Measurements from ENCODE around the gene CADM1. TPM values are rescaled to one million over a fixed set of nuclear protein-coding genes. Genes with fewer than 3 reads are reported as not detected.
A peak's percentile ranks its signal among the peaks of the same experiment; 100 is the strongest.

Gene CADM1
- total RNA-seq, 1 experiment from 2014 or later: 534 TPM

DNA sequence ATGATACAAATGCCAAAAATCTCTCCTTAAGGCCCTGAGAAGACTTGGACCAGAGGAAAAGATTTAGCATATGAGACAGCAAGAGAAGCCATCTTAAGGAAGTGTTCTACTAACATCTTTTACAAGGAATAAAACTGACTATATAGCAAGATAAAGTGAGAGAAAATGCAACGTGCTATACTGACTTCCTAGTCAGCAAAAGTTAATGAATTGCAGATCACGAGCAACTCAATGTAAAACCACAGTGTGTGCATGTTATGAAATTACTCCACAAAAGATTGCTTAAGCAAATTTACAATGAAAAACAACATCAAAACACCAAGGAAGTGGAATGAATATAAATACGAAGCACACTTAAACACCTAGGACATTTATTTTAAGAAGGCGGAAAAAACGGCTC is 187.5 kb downstream of the CADM1 start:
- ChIA-PET POLR2A (no interaction called here), CTCF (no interaction called here)
- Mint-ChIP-seq H3K4me3 (ENCODE audit: unreplicated experiment) (no peak overlapping the region), H3K36me3 (ENCODE audit: insufficient read depth, unreplicated experiment) (peaks cover 18% of the 10 kb centered on the region), H3K4me1 (ENCODE audit: low read depth, unreplicated experiment) (peaks cover 26% of the 10 kb centered on the region), H3K27me3 (ENCODE audit: insufficient read depth, unreplicated experiment) (no peaks in the 10 kb centered on the region), H3K27ac (ENCODE audit: unreplicated experiment) (no peak overlapping the region), H3K9me3 (ENCODE audit: unreplicated experiment) (no peaks in the 10 kb centered on the region)
- BruUV-seq (replicated peaks): no TSS peak
- H3K4me3 ChIP-seq (ENCODE audit: low read depth, low read length): no peak overlapping the region
- H3K4me1 ChIP-seq: peaks cover 4% of the 10 kb centered on the region
- H3K36me3 ChIP-seq (ENCODE audit: control insufficient read depth, insufficient read depth, low read length): no peaks in the 10 kb centered on the region; the same call in 1 of the 2 replicates
- H3K9me3 ChIP-seq: no peaks in the 10 kb centered on the region
- TF ChIP-seq CTCF (IDR thresholded peaks at IDR 0.05; ENCODE audit: insufficient read depth in 1 of 2, low read depth in 1 of 2, low read length in 1 of 2, severe bottlenecking in 1 of 2, unreplicated experiment in 1 of 2): no peak
- DNase-seq: no peak
- H3K27me3 ChIP-seq (replicated peaks; ENCODE audit: control insufficient read depth, insufficient read depth, low read length): no peaks in the 10 kb centered on the region
- intact Hi-C loops (cut with micrococcal nuclease; ENCODE audit: unreplicated experiment): no loop called here

DNA sequence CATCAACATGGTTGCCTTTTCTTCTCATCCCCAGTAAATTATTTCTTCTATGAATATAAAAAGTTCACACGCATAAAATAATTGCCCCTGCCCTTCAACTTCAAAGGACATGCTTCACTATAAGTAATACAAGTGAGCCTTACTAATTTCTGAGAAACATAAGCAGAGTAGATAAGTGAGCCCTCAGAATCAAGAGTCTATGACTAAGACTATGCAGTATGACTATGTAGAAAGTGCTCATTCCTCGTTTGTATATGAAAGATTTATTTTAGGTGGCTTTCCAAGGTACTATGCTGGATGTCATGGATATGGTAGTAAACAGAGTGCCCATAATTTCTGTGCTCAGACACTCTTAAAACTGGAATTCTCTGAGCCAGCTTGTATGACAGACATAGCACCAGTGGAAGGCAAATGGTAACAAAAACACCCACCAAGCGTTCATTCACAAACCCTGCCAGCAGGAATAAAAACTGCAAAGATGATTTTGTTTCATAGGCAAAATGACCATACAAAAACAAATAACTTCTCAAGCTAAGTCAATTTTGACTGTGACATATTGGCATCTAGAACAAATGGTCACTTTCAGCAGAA is 189.8 kb downstream of the CADM1 start:
- no peak overlapping the region for H3K4me3 ChIP-seq (ENCODE audit: low read depth, low read length)
- peaks cover 12% of the 10 kb centered on the region for H3K36me3 Mint-ChIP-seq (ENCODE audit: insufficient read depth, unreplicated experiment)
- no peak for TF ChIP-seq CTCF (IDR thresholded peaks at IDR 0.05; ENCODE audit: insufficient read depth in 1 of 2, low read depth in 1 of 2, low read length in 1 of 2, severe bottlenecking in 1 of 2, unreplicated experiment in 1 of 2)
- H3K36me3 ChIP-seq (ENCODE audit: control insufficient read depth, insufficient read depth, low read length): no peaks in the 10 kb centered on the region; the same call in 1 of the 2 replicates
- peaks cover 35% of the 10 kb centered on the region for H3K4me1 Mint-ChIP-seq (ENCODE audit: low read depth, unreplicated experiment)
- ChIA-PET CTCF (interaction anchor here (1.5 kb wide), 1 partner anchor 540 kb away, joined by 3 read pairs; no protein-coding TSS in a partner anchor), POLR2A (no interaction called here)
- no peaks in the 10 kb centered on the region for H3K27me3 ChIP-seq (replicated peaks; ENCODE audit: control insufficient read depth, insufficient read depth, low read length)
- intact Hi-C loops (cut with micrococcal nuclease; ENCODE audit: unreplicated experiment): no loop called here
- H3K9me3 Mint-ChIP-seq (ENCODE audit: unreplicated experiment): no peaks in the 10 kb centered on the region
- no peak overlapping the region for H3K4me3 Mint-ChIP-seq (ENCODE audit: unreplicated experiment)
- no peaks in the 10 kb centered on the region for H3K9me3 ChIP-seq
- peaks cover 12% of the 10 kb centered on the region for H3K4me1 ChIP-seq
- H3K27ac Mint-ChIP-seq (ENCODE audit: unreplicated experiment): no peak overlapping the region
- DNase-seq: no peak
- H3K27me3 Mint-ChIP-seq (ENCODE audit: insufficient read depth, unreplicated experiment): no peaks in the 10 kb centered on the region
- no TSS peak for BruUV-seq (replicated peaks)

- no peak for DNase-seq
- peaks cover 35% of the 10 kb centered on the region for H3K4me1 Mint-ChIP-seq (ENCODE audit: low read depth, unreplicated experiment)
- H3K27me3 ChIP-seq (replicated peaks; ENCODE audit: control insufficient read depth, insufficient read depth, low read length): no peaks in the 10 kb centered on the region
- no TSS peak for BruUV-seq (replicated peaks)
- H3K36me3 Mint-ChIP-seq (ENCODE audit: insufficient read depth, unreplicated experiment): peaks cover 12% of the 10 kb centered on the region
- peaks cover 12% of the 10 kb centered on the region for H3K4me1 ChIP-seq
- ChIA-PET POLR2A (interaction anchor here (0.8 kb wide), 1 partner anchor 396 kb away, joined by 3 read pairs; no protein-coding TSS in a partner anchor), CTCF (interaction anchor here (1.5 kb wide), 1 partner anchor 539 kb away, joined by 3 read pairs; no protein-coding TSS in a partner anchor)
- TF ChIP-seq CTCF (IDR thresholded peaks at IDR 0.05; ENCODE audit: insufficient read depth in 1 of 2, low read depth in 1 of 2, low read length in 1 of 2, severe bottlenecking in 1 of 2, unreplicated experiment in 1 of 2): no peak
- no peak overlapping the region for H3K4me3 Mint-ChIP-seq (ENCODE audit: unreplicated experiment)
- peak overlapping the region; percentile 29 for H3K27ac Mint-ChIP-seq (ENCODE audit: unreplicated experiment)
- no peak overlapping the region for H3K4me3 ChIP-seq (ENCODE audit: low read depth, low read length)
- intact Hi-C loops (cut with micrococcal nuclease; ENCODE audit: unreplicated experiment): no loop called here
- no peaks in the 10 kb centered on the region; the same call in 1 of the 2 replicates for H3K36me3 ChIP-seq (ENCODE audit: control insufficient read depth, insufficient read depth, low read length)
- no peaks in the 10 kb centered on the region for H3K9me3 Mint-ChIP-seq (ENCODE audit: unreplicated experiment)
- H3K9me3 ChIP-seq: no peaks in the 10 kb centered on the region
- H3K27me3 Mint-ChIP-seq (ENCODE audit: insufficient read depth, unreplicated experiment): no peaks in the 10 kb centered on the region
Observed at GRCh38 chr11:115313224-115313838, 190.9 kb downstream of the CADM1 start.

Data from Caco-2 (cell line).